Calu3 (cell line): ENCODE data around the gene DCAKD. TPM values are rescaled to one million over a fixed set of nuclear protein-coding genes. Genes with fewer than 3 reads are reported as not detected.

ENCODE experiments used
- BruUV-seq: library from RNA; stranded (reverse); fragments of 400-500 nt; replicated peaks from 2 replicates; lab custom pipeline; 2021; lab: Mats Ljungman, UMichigan
- CTCF ChIA-PET: fragments of 300-600 bp; sonication (Branson Sonifier 250); formaldehyde crosslinking; loops from one replicate; lab custom pipeline; 2022; ENCODE audit warnings: antibody characterized with exemption; lab: Charles Lee
- DNase-seq: peaks from one replicate; pipeline ENCODE4 v3.0.0; 2022
- H3K27ac Mint-ChIP-seq: one replicate; pipeline ENCODE4 v1.8.0; 2022; ENCODE audit warnings: mixed read lengths; ENCODE audit not compliant: unreplicated experiment
- H3K27me3 Mint-ChIP-seq: one replicate; pipeline ENCODE4 v1.8.0; 2022; ENCODE audit warnings: mixed read lengths; ENCODE audit not compliant: unreplicated experiment
- H3K36me3 Mint-ChIP-seq: one replicate; pipeline ENCODE4 v1.8.0; 2022; ENCODE audit warnings: mild to moderate bottlenecking, moderate library complexity, mixed read lengths; ENCODE audit not compliant: insufficient read depth, unreplicated experiment
- H3K4me1 Mint-ChIP-seq: one replicate; pipeline ENCODE4 v1.8.0; 2022; ENCODE audit warnings: mild to moderate bottlenecking, low read depth, mixed read lengths; ENCODE audit not compliant: unreplicated experiment
- H3K4me3 Mint-ChIP-seq: one replicate; pipeline ENCODE4 v1.8.0; 2022; ENCODE audit warnings: mild to moderate bottlenecking, low read depth, moderate library complexity, mixed read lengths; ENCODE audit not compliant: unreplicated experiment
- H3K9me3 Mint-ChIP-seq: one replicate; pipeline ENCODE4 v1.8.0; 2022; ENCODE audit warnings: low read depth, mixed read lengths; ENCODE audit not compliant: unreplicated experiment
- intact Hi-C: fragments of 100-400 bp; cut with micrococcal nuclease; formaldehyde crosslinking; loops from one replicate; pipeline ENCODE4 v1.10.0; 2022; ENCODE audit not compliant: unreplicated experiment
- total RNA-seq: library from RNA; stranded (reverse); gene quantifications from 2 replicates; pipeline ENCODE4 v1.2.3, GENCODE V29; 2022
- TF ChIP-seq, protein P1 (sequence below): fragments of 200-600 bp; IDR thresholded peaks from one replicate; pipeline ENCODE4 v1.8.0; 2022; ENCODE audit warnings: antibody characterized with exemption; ENCODE audit not compliant: unreplicated experiment

Gene DCAKD
- total RNA-seq, 1 experiment from 2014 or later = 20.5 TPM

DNA sequence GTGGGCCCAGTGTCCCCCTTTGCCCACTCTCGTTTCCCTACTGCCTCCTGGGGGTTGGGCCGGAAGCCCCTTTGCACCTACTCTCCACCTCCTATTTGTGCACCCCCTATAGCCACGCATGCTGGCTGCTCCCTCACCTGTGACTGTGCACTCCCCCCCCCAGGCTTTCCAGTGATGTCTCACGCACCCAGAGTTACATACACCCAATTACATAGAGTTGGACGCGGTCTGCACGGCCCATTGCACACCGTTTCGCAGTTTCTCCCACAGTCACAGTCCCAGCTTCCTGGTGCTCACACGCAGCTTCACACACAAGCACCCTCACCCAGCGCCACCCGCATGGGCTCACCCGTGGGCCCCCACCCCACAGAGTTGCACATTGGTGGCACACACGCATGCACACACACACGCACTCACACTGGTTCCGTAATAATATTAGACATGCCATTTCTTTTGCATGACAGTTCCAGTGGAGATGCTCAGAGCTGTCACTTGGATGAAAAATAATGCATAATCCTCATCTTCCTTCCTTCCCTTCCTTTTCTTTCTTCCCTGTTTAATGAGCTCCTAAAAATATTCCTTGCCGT lies 61.8 kb downstream of the DCAKD start:
- DNase-seq = no peak
- H3K4me1 Mint-ChIP-seq = peaks cover 8% of the 10 kb centered on the region
- no peaks in the 10 kb centered on the region for H3K9me3 Mint-ChIP-seq
- no peak overlapping the region for H3K4me3 Mint-ChIP-seq
- no peaks in the 10 kb centered on the region for H3K36me3 Mint-ChIP-seq
- H3K27ac Mint-ChIP-seq = no peak overlapping the region
- H3K27me3 Mint-ChIP-seq = peaks cover 81% of the 10 kb centered on the region
- CTCF ChIA-PET = interaction anchor here (1.1 kb wide), 1 partner anchor 11 kb away, joined by 3 read pairs; no protein-coding TSS in a partner anchor
- TF ChIP-seq, protein P1, sequence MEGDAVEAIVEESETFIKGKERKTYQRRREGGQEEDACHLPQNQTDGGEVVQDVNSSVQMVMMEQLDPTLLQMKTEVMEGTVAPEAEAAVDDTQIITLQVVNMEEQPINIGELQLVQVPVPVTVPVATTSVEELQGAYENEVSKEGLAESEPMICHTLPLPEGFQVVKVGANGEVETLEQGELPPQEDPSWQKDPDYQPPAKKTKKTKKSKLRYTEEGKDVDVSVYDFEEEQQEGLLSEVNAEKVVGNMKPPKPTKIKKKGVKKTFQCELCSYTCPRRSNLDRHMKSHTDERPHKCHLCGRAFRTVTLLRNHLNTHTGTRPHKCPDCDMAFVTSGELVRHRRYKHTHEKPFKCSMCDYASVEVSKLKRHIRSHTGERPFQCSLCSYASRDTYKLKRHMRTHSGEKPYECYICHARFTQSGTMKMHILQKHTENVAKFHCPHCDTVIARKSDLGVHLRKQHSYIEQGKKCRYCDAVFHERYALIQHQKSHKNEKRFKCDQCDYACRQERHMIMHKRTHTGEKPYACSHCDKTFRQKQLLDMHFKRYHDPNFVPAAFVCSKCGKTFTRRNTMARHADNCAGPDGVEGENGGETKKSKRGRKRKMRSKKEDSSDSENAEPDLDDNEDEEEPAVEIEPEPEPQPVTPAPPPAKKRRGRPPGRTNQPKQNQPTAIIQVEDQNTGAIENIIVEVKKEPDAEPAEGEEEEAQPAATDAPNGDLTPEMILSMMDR = no peak
- no TSS peak for BruUV-seq
- intact Hi-C loops = no loop called here

DNA sequence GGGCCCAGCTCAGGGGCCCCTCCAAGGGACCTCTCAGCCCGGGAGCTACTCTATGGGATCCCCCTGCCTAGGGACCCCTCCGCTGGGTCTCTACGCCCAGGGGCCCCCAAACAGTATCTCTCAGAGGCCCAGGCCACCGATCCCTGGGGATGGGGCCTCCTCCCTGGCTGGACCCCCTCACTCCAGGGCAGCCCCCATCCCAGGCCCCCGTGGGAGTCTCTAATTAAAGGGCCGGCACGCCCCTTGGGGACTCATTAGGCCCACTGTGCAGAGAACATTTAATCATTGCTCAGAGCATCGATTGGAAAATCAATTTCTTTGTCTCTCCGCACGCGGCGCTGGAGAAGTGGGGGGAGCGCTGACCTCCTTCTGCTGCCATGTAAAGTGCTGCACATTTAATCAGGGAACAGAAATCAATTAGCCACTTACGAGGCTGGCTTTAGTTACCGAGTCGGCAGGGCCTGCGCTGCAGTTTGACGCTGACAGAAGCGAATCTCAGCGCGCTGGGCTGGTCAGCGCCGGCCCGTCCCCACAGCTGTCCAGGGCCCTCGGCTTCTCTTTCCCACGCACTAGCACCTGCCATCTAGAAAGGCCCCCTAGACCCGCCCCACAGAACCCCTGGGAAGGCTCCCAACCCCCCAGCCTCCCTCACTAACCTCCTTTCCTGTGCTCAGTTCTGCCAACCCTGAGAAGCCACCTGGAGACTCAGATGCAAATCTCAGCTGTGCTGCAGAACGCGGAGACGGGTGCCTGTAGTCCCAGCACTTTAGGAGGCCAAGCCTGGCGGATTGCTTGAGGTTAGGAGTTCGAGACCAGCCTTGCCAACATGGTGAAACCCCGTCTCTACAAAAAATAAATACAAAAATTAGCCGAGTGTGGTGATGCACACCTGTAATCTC lies 63.1 kb downstream of the DCAKD start:
- intact Hi-C loops = no loop called here
- DNase-seq = peak; percentile 44
- peaks cover 8% of the 10 kb centered on the region for H3K4me1 Mint-ChIP-seq
- H3K27me3 Mint-ChIP-seq = peaks cover 69% of the 10 kb centered on the region
- H3K36me3 Mint-ChIP-seq = no peaks in the 10 kb centered on the region
- CTCF ChIA-PET = interaction anchor here (0.7 to 0.8 kb wide), 2 partner anchors 48 to 68 kb away, joined by 3 to 4 read pairs; no protein-coding TSS in a partner anchor
- no peak overlapping the region for H3K4me3 Mint-ChIP-seq
- H3K9me3 Mint-ChIP-seq = no peaks in the 10 kb centered on the region
- TF ChIP-seq, protein P1 = no peak
- no TSS peak for BruUV-seq
- no peak overlapping the region for H3K27ac Mint-ChIP-seq

DNA sequence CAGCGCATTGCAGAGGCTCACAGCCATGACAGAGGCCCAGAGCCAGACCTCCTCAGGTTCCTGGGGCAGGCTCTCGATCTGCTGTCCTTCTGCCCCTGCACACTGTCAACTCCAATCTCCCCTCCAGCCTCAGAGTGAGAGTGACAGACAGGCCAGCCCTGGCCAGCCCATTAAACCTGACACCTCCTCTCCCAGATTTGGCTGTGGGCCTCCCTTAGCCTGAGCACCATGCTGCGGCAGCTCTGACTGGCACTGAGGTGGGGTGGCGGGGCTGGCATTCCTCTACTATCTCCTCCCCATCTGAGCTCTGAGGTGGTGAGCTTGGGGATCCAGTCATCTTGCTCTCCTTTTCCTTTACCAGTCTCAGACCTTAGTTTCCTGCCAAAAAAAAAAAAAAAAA lies 67.9 kb downstream of the DCAKD start:
- Mint-ChIP-seq H3K27ac (no peak overlapping the region), H3K36me3 (no peaks in the 10 kb centered on the region), H3K4me3 (no peak overlapping the region), H3K4me1 (peaks cover 39% of the 10 kb centered on the region), H3K9me3 (no peaks in the 10 kb centered on the region), H3K27me3 (peaks cover 62% of the 10 kb centered on the region)
- TF ChIP-seq, protein P1 = no peak
- CTCF ChIA-PET = interaction anchor here (0.7 to 1.1 kb wide), 2 partner anchors 15 to 18 kb away, joined by 3 to 8 read pairs; partner anchors contain the start of gene C1QL1
- no peak for DNase-seq
- BruUV-seq = no TSS peak
- intact Hi-C loops = no loop called here

DNA sequence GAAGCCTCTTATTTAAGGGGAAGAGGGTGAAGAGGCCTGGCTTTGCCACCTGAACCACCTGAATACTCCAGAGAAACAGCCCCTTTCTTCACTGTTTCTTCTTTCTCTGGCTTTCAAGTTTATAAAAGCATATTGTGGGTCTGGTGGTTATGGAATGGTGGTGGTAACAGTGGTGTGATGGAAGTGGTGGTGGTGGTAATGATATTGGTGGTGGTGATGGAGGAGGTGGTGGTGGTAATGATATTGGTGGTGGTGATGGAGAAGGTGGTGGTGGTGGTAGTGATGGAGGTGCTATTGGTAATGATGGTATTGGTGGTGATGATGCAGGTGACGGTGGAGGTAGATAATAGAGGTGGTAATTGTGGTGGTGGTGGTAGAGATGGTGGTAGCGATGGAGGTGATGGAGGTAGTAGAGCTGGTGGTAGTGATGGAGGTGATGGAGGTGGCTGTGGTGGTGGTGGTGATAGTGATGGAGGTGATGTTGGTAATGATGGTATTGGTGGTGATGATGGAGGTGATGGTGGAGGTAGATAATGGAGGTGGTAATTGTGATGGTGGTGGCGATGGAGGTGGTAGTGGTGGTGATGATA lies 69.2 kb downstream of the DCAKD start:
- no peak overlapping the region for H3K27ac Mint-ChIP-seq
- no peaks in the 10 kb centered on the region for H3K9me3 Mint-ChIP-seq
- peak overlapping the region; percentile 51 for H3K4me3 Mint-ChIP-seq
- no TSS peak for BruUV-seq
- CTCF ChIA-PET = interaction anchor here (0.5 to 2.6 kb wide), 4 partner anchors 10 to 883 kb away, joined by 3 to 12 read pairs (median 8); partner anchors contain the start of gene C1QL1
- DNase-seq = no peak
- peaks cover 62% of the 10 kb centered on the region for H3K27me3 Mint-ChIP-seq
- H3K4me1 Mint-ChIP-seq = peaks cover 32% of the 10 kb centered on the region
- TF ChIP-seq, protein P1 = no peak
- intact Hi-C loops = no loop called here
- no peaks in the 10 kb centered on the region for H3K36me3 Mint-ChIP-seq
